GM12878 (cell line): ENCODE data around the gene GAS6. TPM values are rescaled to one million over a fixed set of nuclear protein-coding genes. Genes with fewer than 3 reads are reported as not detected.

ENCODE experiments used
- ATAC-seq: fragments of 200-7000 bp; cut with Tn5 transposase; 3 replicates; pipeline ENCODE4 v1.9.1; 2020; ENCODE audit warnings: mild to moderate bottlenecking, moderate library complexity
- BruUV-seq: library from RNA; stranded (reverse); fragments of 400-500 nt; replicated peaks from 2 replicates; lab custom pipeline; 2021; lab: Mats Ljungman, UMichigan
- CTCF ChIA-PET: fragments of 300-600 bp; sonication (Branson Sonifier 250); formaldehyde crosslinking; extraction: SDS; loops from one replicate; lab custom pipeline; 2021; ENCODE audit warnings: inconsistent platforms; lab: Yijun Ruan, JAX
- POLR2A ChIA-PET: fragments of 350-600 bp; formaldehyde crosslinking; extraction: SDS; loops from one replicate; lab custom pipeline; 2021; ENCODE audit warnings: inconsistent platforms; lab: Charles Lee
- RAD21 ChIA-PET: fragments of 300-600 bp; sonication (Branson Sonifier 250); formaldehyde crosslinking; loops from one replicate; lab custom pipeline; 2023; ENCODE audit warnings: antibody characterized with exemption; ENCODE audit not compliant: unreplicated experiment; lab: Charles Lee
- SMC1A ChIA-PET: fragments of 300-600 bp; sonication (Branson Sonifier 250); formaldehyde crosslinking; loops from one replicate; lab custom pipeline; 2023; ENCODE audit not compliant: unreplicated experiment, uncharacterized antibody; lab: Charles Lee
- DNase-seq: peaks from one replicate; pipeline ENCODE4 v3.0.0-alpha.2; 2011; ENCODE audit warnings: low read depth, low spot score
- FAIRE-seq: peaks from 3 replicates; lab custom pipeline; 2011; peaks lifted over from hg19 to GRCh38; lab: Jason Lieb, UNC
- H2AFZ ChIP-seq: 2 replicates; pipeline ENCODE4 v1.6.0; 2011; ENCODE audit warnings: low read depth, low read length, control low read depth; ENCODE audit not compliant: control insufficient read depth
- H3K27ac ChIP-seq: 2 replicates; pipeline ENCODE4 v1.5.1; 2011; ENCODE audit warnings: control low read depth; ENCODE audit not compliant: control insufficient read depth, insufficient read depth
- H3K27me3 ChIP-seq, 2 experiments: replicated peaks in 1 of 2; 2 replicates each; pipeline versions ENCODE4 v1.6.0 to v1.6.1; 2011; ENCODE audit warnings: low read length in 1 of 2; ENCODE audit not compliant: control insufficient read depth in 2 of 2, insufficient read depth in 2 of 2
- H3K36me3 ChIP-seq, 2 experiments: 2 replicates each; pipeline ENCODE4 v1.5.1; 2011; ENCODE audit warnings: low read length in 1 of 2; ENCODE audit not compliant: control insufficient read depth in 2 of 2, insufficient read depth in 2 of 2
- H3K4me1 ChIP-seq: 2 replicates; pipeline ENCODE4 v1.6.1; 2011; ENCODE audit warnings: mild to moderate bottlenecking, low read length, moderate library complexity, mixed read lengths; ENCODE audit not compliant: control insufficient read depth, insufficient read depth
- H3K4me2 ChIP-seq: 2 replicates; pipeline ENCODE4 v1.6.0; 2011; ENCODE audit warnings: control low read depth; ENCODE audit not compliant: control insufficient read depth, insufficient read depth
- H3K4me3 ChIP-seq: fragments of 200-600 bp; sonication (generic); 2 replicates; pipeline ENCODE4 v1.5.1; 2016
- H3K79me2 ChIP-seq: 2 replicates; pipeline ENCODE4 v1.6.0; 2011; ENCODE audit warnings: low read length; ENCODE audit not compliant: control insufficient read depth, insufficient read depth
- H3K9ac ChIP-seq: 2 replicates; pipeline ENCODE4 v1.8.0; 2011; ENCODE audit warnings: low read length, control low read depth, mixed read lengths; ENCODE audit not compliant: control insufficient read depth, insufficient read depth
- H3K9me3 ChIP-seq: replicated peaks from 3 replicates; pipeline ENCODE4 v1.5.1; 2011; ENCODE audit warnings: mild to moderate bottlenecking, low read length; ENCODE audit not compliant: control insufficient read depth, insufficient read depth
- H4K20me1 ChIP-seq: 2 replicates; pipeline ENCODE4 v1.6.0; 2011; ENCODE audit not compliant: control insufficient read depth, insufficient read depth
- ATF2 ChIP-seq: IDR thresholded peaks from 2 replicates; pipeline ENCODE4 v1.6.1; 2012; ENCODE audit warnings: low read length, inconsistent platforms
- ATF3 ChIP-seq: IDR thresholded peaks from 2 replicates; pipeline ENCODE4 v1.6.1; 2011; ENCODE audit warnings: low read depth, mild to moderate bottlenecking, low read length, moderate library complexity, borderline replicate concordance; ENCODE audit errors: extremely low read depth
- EP300 ChIP-seq, 2 experiments: fragments of 150-350 bp in 1 of 2; IDR thresholded peaks; 2 replicates each; pipeline ENCODE4 v1.6.1; 2011 to 2012; ENCODE audit warnings: low read depth in 2 of 2, low read length in 2 of 2, borderline replicate concordance in 1 of 2, improper control_type of control experiment in 1 of 2, inconsistent platforms in 1 of 2; ENCODE audit not compliant: control insufficient read depth in 1 of 2
- EZH2 ChIP-seq: IDR thresholded peaks from 2 replicates; pipeline ENCODE4 v1.6.1; 2012; ENCODE audit warnings: low read depth, mild to moderate bottlenecking, control low read depth, inconsistent platforms, low read length, borderline replicate concordance; ENCODE audit not compliant: control insufficient read depth
- JUND ChIP-seq: IDR thresholded peaks from 2 replicates; pipeline ENCODE4 v1.6.1; 2012; ENCODE audit warnings: low read depth, mild to moderate bottlenecking, low read length, improper control_type of control experiment, moderate library complexity
- MYC ChIP-seq: IDR thresholded peaks from 2 replicates; pipeline ENCODE4 v1.6.1; 2011; ENCODE audit warnings: mild to moderate bottlenecking, low read length, moderate library complexity, inconsistent platforms; ENCODE audit not compliant: insufficient read depth, insufficient replicate concordance, insufficient read length, severe bottlenecking
- SPI1 ChIP-seq: IDR thresholded peaks from 2 replicates; pipeline ENCODE4 v1.6.1; 2011; ENCODE audit warnings: low read depth, mild to moderate bottlenecking, low read length, moderate library complexity, borderline replicate concordance; ENCODE audit not compliant: insufficient read depth
- SUPT20H ChIP-seq: IDR thresholded peaks from 2 replicates; pipeline ENCODE4 v1.6.1; 2011; ENCODE audit warnings: low read depth, mild to moderate bottlenecking, low read length, moderate library complexity, borderline replicate concordance; ENCODE audit not compliant: control insufficient read depth
- WRNIP1 ChIP-seq: IDR thresholded peaks from 2 replicates; pipeline ENCODE4 v1.6.1; 2011; ENCODE audit warnings: low read depth, low read length, improper control_type of control experiment, borderline replicate concordance
- WGBS: methylation state at CpG from one replicate; pipeline ENCODE4 v1.1.6; 2016; ENCODE audit warnings: low lambda C conversion rate; ENCODE audit not compliant: insufficient replicate concordance, insufficient coverage; ENCODE audit errors: missing lambda C conversion rate; 5-methylcytosine and 5-hydroxymethylcytosine counted together
- in situ Hi-C: fragments of 300-500 bp; cut with MboI; formaldehyde crosslinking; loops from 9 replicates; pipeline ENCODE4 v1.14.3; 2018; ENCODE audit warnings: mixed read lengths
- intact Hi-C: fragments of 100-400 bp; cut with micrococcal nuclease; formaldehyde crosslinking; loops from one replicate; pipeline ENCODE4 v1.14.2; 2022; ENCODE audit not compliant: unreplicated experiment
- polyA plus RNA-seq, 11 experiments: library from polyadenylated mRNA; depleted of rRNA in 4 of 11; unstranded in 6 of 11; stranded (reverse) in 5 of 11; fragments of >200 nt; fragmentation: Nextera tagmentation in 4 of 11; fragmentation: Illumina TruSeq in 1 of 11; extraction: Ambion mirVana in 4 of 11; extraction: Trizol in 1 of 11; gene quantifications; 1 replicate in 1 of 11; 2 replicates in 10 of 11; pipeline versions ENCODE4 v1.2.1 to v1.2.3, GENCODE V29; 2011 to 2016; ENCODE audit warnings: inconsistent platforms in 2 of 11, missing spikeins in 2 of 11, low read depth in 1 of 11
- total RNA-seq, 4 experiments: library from RNA; depleted of rRNA in 3 of 4; stranded (reverse); fragments of >200 nt in 3 of 4; fragmentation: Illumina TruSeq in 1 of 4; extraction: Trizol in 1 of 4; gene quantifications; 2 replicates each; pipeline versions ENCODE4 v1.2.1 to v1.2.3, GENCODE V29; 2013 to 2021

GAS6 gene
- total and polyA plus RNA-seq, 10 of the 15 experiments (the other 5 are each of a cell fraction or from before 2014, with no cell fraction given): 0.03 to 0.59 (median 0.10) TPM; not detected in 2

- no peak for TF ChIP-seq ATF3
These were observed 849 bp downstream of the GAS6 start (continued) for GRCh38 chr13:113862931-113863523.

- no peaks in the 10 kb centered on the region for H4K20me1 ChIP-seq
- no peak overlapping the region for H3K27ac ChIP-seq
- ChIA-PET POLR2A (no interaction called here), RAD21 (no interaction called here), CTCF (no interaction called here), SMC1A (no interaction called here)
- in situ Hi-C loops: no loop called here
- FAIRE-seq (no peak), ATAC-seq (no peak; the same call in 2 of the 3 replicates), DNase-seq (no peak)
- TF ChIP-seq SPI1: no peak
- TF ChIP-seq ATF2: no peak
- TF ChIP-seq SUPT20H: no peak
- TF ChIP-seq JUND: no peak
- TF ChIP-seq EZH2: no peak
- no peak for TF ChIP-seq WRNIP1
- no peak for TF ChIP-seq MYC
- no peak for TF ChIP-seq EP300 (IDR thresholded peaks at IDR 0.05; ENCODE audit: borderline replicate concordance in 1 of 2, control insufficient read depth in 1 of 2, low read depth in 2 of 2, low read length in 2 of 2)
- no peak overlapping the region for H2AFZ ChIP-seq
- H3K79me2 ChIP-seq: no peaks in the 10 kb centered on the region
- H3K4me2 ChIP-seq: peak overlapping the region; percentile 86; the same call in 1 of the 2 replicates
- no peaks in the 10 kb centered on the region for H3K9me3 ChIP-seq
- intact Hi-C loops: no loop called here
- no peaks in the 10 kb centered on the region for H3K4me1 ChIP-seq
- no peak overlapping the region for H3K9ac ChIP-seq
- H3K36me3 ChIP-seq: no peaks in the 10 kb centered on the region
- no peak overlapping the region for H3K4me3 ChIP-seq
- WGBS: 57% methylated on average over 31 of the region's 31 CpGs
- BruUV-seq: no TSS peak
- peaks cover 2 to 14% of the 10 kb centered on the region in 2 experiments for H3K27me3 ChIP-seq
These were observed 1.5 kb downstream of the GAS6 start for GRCh38 chr13:113862191-113862930.
